ENCODE data around the gene DENND2A.
"Not testable (repeated sequence)": the region's sequence is repeated elsewhere in the genome, so short reads cannot be mapped to it uniquely, and the experiment has no call there.

Gene DENND2A

GRCh38 chr7:140544388-140544826 is 96.2 kb downstream of the DENND2A start:
- no peak for DNase-seq (ENCODE audit: low read depth)

GRCh38 chr7:140542228-140542603 is 98.4 kb downstream of the DENND2A start:
- DNase-seq (ENCODE audit: low read depth) = peak; percentile 40

- DNase-seq (ENCODE audit: low read depth) = peak; percentile 93
Observed at GRCh38 chr7:140541513-140542227, 98.9 kb downstream of the DENND2A start.

GRCh38 chr7:140541176-140541512 is 99.5 kb downstream of the DENND2A start:
- no peak for DNase-seq (ENCODE audit: low read depth)

- no peak for DNase-seq (ENCODE audit: low read depth)
Observed at GRCh38 chr7:140540136-140540777, 100.4 kb downstream of the DENND2A start.

GRCh38 chr7:140539461-140539860 is 101.2 kb downstream of the DENND2A start:
- no peak for DNase-seq (ENCODE audit: low read depth)

- DNase-seq (ENCODE audit: low read depth) = no peak
Observed at GRCh38 chr7:140537750-140538482, 102.7 kb downstream of the DENND2A start.

GRCh38 chr7:140534743-140535142 is 105.9 kb downstream of the DENND2A start:
- DNase-seq (ENCODE audit: low read depth) = no peak

GRCh38 chr7:140533394-140533872 is 107.2 kb downstream of the DENND2A start:
- no peak for DNase-seq (ENCODE audit: low read depth)

GRCh38 chr7:140529428-140529827 is 111.2 kb downstream of the DENND2A start:
- DNase-seq (ENCODE audit: low read depth) = not testable (repeated sequence)

- DNase-seq (ENCODE audit: low read depth) = peak; percentile 15
Observed at GRCh38 chr7:140526787-140527664, 113.6 kb downstream of the DENND2A start.

GRCh38 chr7:140526214-140526613 is 114.4 kb downstream of the DENND2A start:
- DNase-seq (ENCODE audit: low read depth) = no peak

GRCh38 chr7:140525743-140526142 is 114.9 kb downstream of the DENND2A start:
- peak; percentile 19 for DNase-seq (ENCODE audit: low read depth)

- no peak for DNase-seq (ENCODE audit: low read depth)
Observed at GRCh38 chr7:140521421-140521820, 119.2 kb downstream of the DENND2A start.

GRCh38 chr7:140519007-140519399 is 121.6 kb downstream of the DENND2A start:
- no peak for DNase-seq (ENCODE audit: low read depth)

GRCh38 chr7:140518370-140519006 is 122.1 kb downstream of the DENND2A start:
- no peak for DNase-seq (ENCODE audit: low read depth)

- DNase-seq (ENCODE audit: low read depth) = peak; percentile 92
Observed at GRCh38 chr7:140517546-140518369, 122.9 kb downstream of the DENND2A start.

GRCh38 chr7:140512317-140513000 is 128.2 kb downstream of the DENND2A start:
- peak; percentile 12 for DNase-seq (ENCODE audit: low read depth)

- no peak for DNase-seq (ENCODE audit: low read depth)
Observed at GRCh38 chr7:140509789-140510188, 130.8 kb downstream of the DENND2A start.

GRCh38 chr7:140507556-140507955 is 133.1 kb downstream of the DENND2A start:
- not testable (repeated sequence) for DNase-seq (ENCODE audit: low read depth)

All from ELR (cell line).